HTERT RPE-1 (cell line): ENCODE results near the gene LRP3.

Experiments used
- in situ Hi-C: fragments of 300-500 bp; cut with MboI; formaldehyde crosslinking; loops from 4 replicates; pipeline ENCODE4 v1.14.3; 2020; ENCODE audit warnings: low sequenced_read_pairs

Gene LRP3

DNA sequence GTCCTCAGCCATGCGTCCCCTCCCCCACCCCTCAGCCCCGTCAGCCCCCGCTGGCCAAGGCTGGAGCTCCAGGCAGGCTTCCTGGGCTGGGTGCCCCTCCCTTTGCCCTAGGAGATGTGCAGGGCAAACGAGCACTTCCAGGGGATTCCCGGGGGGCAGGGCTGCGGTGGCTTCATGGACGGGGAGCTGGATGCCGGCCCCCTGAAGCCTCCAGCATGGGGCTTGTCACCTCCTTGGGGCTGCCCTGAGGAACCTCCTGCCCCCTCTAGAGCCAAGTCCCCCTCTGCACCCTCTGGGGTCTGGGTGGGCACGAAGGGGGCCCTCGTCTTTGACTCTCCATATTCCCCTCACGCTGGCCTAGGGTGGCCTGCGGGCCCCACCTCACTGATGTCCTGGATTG, 56.9 kb downstream of the LRP3 start:
- in situ Hi-C loops = no loop called here

DNA sequence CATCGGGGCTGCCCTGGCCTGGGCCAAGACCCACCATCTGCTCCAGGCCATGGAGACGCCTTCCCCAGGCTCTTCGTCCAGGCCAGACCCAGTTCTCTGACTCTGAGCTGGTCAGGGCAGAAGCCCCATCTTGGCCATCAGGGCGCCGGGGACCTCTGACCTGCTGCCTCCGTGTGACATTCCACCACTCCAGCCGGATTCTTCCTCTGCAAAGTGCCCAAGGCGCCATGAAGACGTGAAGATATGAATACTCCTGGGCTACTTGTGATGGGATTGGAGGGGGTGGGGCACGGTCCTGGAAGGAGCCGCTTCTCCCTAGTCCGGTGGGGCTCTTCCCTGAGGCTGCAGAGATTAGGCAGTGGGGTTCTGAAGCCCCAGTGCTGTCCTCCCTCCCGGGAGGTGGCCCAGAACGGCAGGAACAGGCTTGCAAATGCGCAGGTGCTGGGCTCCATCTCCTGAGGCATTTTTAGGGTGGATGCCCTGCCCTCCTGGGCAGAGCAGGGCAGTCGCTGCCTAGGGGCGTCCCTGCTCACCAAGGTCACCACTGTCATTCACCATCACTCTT, 57.5 kb downstream of the LRP3 start:
- in situ Hi-C loops = no loop called here

DNA sequence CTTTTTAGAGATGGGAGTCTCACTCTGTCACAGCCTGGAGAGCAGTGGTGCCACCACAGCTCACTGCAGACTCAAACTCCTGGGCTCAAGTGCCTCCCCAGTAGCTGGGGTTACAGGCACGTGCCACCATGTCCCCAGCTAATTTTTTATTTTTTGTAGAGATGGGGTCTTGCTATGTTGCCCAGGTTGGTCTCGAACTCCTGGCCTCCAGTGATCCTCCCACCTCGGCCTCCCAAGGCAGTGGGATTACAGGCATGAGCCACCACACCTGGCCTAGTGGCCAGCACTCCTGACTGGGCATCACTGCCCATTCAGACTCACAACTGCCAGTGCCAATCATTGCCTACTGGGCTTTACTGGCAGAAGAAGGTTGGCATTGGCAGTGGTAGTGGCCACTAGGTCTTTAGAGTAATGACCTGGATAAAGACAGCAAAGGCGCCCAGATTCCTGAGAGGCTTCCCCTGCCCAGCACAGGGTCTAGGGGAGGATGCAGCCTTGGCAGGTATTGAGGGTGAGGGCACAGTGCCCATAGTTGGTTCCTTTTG, 58.4 kb downstream of the LRP3 start:
- in situ Hi-C loops = no loop called here

DNA sequence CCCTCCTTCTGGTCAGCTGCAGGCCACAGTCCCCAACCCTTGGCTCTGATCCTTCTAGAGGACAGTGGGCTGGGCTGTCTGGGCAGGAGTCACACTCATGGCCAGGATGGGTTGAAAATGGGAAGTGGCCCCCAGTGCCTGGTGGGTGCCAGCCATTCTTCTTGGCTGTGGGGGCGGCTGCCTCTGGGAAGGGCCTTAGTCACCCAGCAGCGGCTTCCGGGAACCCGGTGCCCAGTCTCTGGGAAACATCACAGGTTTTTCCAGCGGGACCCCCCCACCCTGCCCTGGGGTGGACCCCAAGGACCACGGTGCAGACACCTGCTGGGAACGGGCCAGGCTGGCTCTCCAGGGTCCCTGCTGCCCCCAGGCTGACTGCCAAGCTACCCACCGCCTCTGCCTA, 58.8 kb downstream of the LRP3 start:
- in situ Hi-C loops = no loop called here

DNA sequence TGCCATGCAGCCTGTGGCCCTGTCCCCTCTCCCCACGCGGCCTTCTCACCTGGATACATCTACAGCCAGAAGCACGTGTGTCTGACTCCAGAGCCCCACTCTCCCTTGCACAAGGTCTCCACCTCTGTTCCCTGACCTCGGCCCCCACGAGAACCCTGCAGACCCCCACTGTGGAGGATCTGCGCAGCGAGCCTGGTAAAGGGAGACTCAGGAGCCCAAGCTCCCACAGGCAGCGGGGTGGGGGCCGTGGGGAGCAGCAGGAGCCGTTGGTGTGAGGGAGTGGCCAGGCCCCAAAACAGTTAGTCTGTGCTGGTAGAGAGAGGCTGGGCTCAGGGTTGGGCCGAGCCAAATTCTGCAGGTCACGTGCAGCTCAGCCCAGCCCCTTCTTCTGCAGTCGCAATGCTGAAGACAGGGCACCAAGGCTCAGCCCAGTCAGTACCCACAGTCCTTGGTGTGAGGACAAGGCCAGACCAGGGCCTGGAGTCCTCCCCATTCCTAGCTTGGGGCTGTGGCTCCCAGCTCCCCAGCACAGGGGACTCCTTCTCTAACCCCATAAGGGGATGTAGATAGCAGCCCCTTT, 60.2 kb downstream of the LRP3 start:
- in situ Hi-C loops = no loop called here

DNA sequence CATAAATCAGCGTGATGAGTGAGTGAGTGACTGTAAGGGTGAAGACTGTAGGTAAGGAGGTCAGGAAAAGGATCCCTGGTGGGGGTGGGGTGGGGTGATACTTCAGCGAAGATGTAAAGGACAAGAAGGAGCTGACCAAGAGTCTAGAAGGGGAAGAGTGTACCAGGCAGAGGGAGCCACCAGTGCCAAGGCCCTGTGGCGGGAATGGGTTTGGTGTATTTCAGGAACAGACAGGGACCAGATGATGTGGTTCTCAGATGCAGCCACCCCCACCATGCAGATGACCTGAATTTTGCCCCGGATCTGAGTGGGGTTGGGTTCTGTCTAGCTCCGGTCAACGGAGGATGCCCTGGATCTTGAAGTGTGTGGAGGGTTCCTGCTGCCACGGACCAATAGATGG, 61.7 kb downstream of the LRP3 start:
- in situ Hi-C loops = no loop called here

DNA sequence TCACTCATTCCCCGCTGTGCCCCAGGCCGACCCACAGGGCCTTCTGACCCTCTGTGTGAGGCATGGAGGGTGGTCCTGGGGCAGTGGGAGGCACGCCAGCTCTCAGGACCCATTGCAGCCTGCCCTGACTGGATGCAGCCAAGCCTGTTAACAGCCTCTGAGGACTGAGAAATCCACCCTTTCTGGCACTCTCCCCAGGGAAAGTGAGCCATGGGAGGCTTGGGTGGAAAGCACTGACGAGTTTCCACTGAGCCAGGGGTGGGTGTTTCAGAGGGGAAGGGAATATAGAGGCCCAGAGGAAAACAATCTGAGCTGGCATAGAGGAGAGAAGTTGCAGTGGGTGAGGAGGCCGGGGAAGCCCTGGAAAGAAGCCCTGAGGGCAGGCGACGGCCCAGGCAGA, 62.1 kb downstream of the LRP3 start:
- in situ Hi-C loops = no loop called here

DNA sequence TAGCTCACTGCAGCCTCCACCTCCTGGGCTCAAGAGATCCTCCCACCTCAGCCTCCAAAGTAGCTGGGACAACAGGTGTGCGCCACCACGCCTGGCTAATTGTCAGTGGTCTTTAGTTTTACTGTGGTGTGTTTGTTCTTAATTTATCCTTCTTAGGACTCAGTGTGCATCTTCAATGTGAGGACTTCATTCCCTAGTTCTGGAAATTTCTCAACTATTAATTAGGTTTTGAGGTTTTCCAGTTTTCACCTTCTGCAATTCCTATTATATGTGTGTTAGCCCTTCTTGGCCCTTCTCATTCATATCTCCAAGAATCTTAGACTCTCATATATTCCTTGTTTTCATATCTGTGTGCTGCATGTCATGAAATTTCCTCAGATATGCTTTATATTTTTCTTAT, 63.7 kb downstream of the LRP3 start:
- in situ Hi-C loops = no loop called here
